ENCODE data around the gene IFNK.
A peak's percentile ranks its signal among the peaks of the same experiment; 100 is the strongest.

The IFNK gene

DNA sequence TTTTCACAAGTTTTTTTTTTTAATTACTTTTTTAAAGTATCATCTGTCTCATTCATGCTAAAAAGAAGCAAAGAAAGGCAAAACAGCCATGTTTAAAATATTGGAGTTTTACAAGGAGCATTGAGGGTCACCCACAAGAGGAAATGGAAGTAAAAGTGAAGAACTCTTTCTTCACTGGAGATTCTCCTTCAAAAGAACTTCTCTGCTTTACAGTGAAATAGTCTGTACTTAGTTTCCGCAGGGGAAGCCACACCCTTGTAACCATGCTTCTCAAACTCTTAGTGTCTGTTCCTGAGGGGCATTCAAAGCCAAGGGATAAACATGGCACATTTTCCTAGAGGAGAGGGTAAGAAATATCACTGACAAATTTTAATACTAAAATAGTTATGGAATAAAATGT lies 40.6 kb downstream of the IFNK start:
- Histone ChIP-seq H3K36me3 (peaks cover 68% of the 10 kb centered on the region), H3K9me3 (no peaks in the 10 kb centered on the region)
- TF ChIP-seq CTCF (IDR thresholded peaks at IDR 0.05) = no peak

DNA sequence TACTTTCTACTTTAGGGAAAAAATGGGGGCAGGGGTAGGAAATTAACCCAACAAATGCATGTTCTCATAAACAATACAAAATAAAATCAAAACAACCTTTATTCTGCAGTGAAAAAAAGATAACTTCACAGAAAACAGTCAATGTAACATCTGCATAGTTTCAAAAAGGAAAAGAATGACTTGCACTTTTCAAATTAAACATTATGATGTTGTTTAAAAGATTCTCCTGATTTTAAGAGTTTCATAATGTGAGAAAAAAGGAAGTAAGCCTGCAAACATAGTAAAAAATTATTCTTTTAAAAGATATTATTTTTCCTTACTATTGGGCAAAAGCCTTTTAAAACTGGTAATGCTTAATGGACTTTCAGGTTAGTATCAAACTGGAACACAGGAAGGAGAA lies 41.6 kb downstream of the IFNK start:
- peaks cover 3 to 6% of the 10 kb centered on the region in 2 experiments for H3K4me1 ChIP-seq (ENCODE audit: control insufficient read depth in 1 of 2, insufficient read depth in 1 of 2, low read depth in 1 of 2, low read length in 1 of 2)
- TF ChIP-seq CTCF (IDR thresholded peaks at IDR 0.05) = no peak
- H3K4me3 ChIP-seq (ENCODE audit: low read depth in 1 of 2, low read length in 1 of 2) = no peak overlapping the region
- H3K27ac ChIP-seq = peak overlapping the region; percentile 15
- no peaks in the 10 kb centered on the region for H3K27me3 ChIP-seq
- peaks cover 58% of the 10 kb centered on the region for H3K36me3 ChIP-seq
- no peaks in the 10 kb centered on the region for H3K9me3 ChIP-seq

More for the DNA sequence above, 40.6 kb downstream of the IFNK start:
- peaks cover 2 to 6% of the 10 kb centered on the region in 2 experiments for H3K4me1 ChIP-seq (ENCODE audit: control insufficient read depth in 1 of 2, insufficient read depth in 1 of 2, low read depth in 1 of 2, low read length in 1 of 2)
- no peak overlapping the region for H3K4me3 ChIP-seq (ENCODE audit: low read depth in 1 of 2, low read length in 1 of 2)
- H3K27ac ChIP-seq = peak overlapping the region; percentile 35
- no peaks in the 10 kb centered on the region for H3K27me3 ChIP-seq

DNA sequence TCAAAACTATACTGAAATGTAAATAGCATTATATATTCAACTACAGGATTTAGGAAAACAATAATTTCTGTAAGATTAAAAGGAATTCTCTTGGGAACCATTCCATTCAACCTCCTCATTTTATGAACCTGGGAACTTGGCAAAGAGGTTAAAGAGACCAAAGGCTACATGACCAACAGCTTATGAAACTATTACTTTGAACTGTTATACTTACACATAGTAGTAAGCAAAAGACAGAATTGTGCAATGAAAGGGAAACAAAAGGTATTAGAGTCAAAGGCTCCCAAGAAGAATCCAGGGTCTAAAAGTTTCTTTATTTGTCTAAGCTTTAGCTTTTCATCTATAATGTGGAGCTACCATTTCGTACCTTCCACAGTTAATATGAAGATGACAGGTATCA lies 42.0 kb downstream of the IFNK start:
- Histone ChIP-seq H3K4me3 (ENCODE audit: low read depth in 1 of 2, low read length in 1 of 2) (no peak overlapping the region), H3K9me3 (no peaks in the 10 kb centered on the region), H3K4me1 (ENCODE audit: control insufficient read depth in 1 of 2, insufficient read depth in 1 of 2, low read depth in 1 of 2, low read length in 1 of 2) (peaks cover 7 to 10% of the 10 kb centered on the region in 2 experiments), H3K36me3 (peaks cover 54% of the 10 kb centered on the region), H3K27ac (no peak overlapping the region), H3K27me3 (no peaks in the 10 kb centered on the region)
- no peak for TF ChIP-seq CTCF (IDR thresholded peaks at IDR 0.05)

GRCh38 chr9:27569406-27569805 lies 45.3 kb downstream of the IFNK start:
- H3K27ac ChIP-seq = peak overlapping the region; percentile 29
- TF ChIP-seq CTCF (IDR thresholded peaks at IDR 0.05) = no peak
- H3K4me1 ChIP-seq (ENCODE audit: control insufficient read depth in 1 of 2, insufficient read depth in 1 of 2, low read depth in 1 of 2, low read length in 1 of 2) = peaks cover 27 to 29% of the 10 kb centered on the region in 2 experiments
- peaks cover 27% of the 10 kb centered on the region for H3K36me3 ChIP-seq
- H3K27me3 ChIP-seq = no peaks in the 10 kb centered on the region
- no peak overlapping the region for H3K4me3 ChIP-seq (ENCODE audit: low read depth in 1 of 2, low read length in 1 of 2)
- no peaks in the 10 kb centered on the region for H3K9me3 ChIP-seq

DNA sequence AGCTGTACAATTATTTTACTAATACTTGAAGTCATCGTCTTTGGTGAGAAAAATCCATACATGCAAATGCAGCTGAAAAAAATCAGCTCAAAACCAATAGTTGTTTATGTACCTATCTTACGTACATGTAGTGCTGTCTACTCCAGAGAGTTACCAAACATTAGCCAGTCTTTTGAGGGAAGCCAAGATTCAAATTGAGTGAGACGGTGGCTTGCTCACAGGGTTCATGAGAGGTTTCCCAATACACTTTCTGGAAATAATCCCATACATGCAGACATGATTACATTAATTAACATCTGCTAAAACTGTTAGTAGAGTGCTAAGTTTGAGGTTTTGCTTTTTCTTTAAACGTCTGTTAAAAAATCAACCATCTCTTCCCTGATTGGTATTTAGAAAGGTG lies 46.9 kb downstream of the IFNK start:
- Histone ChIP-seq H3K4me1 (ENCODE audit: control insufficient read depth in 1 of 2, insufficient read depth in 1 of 2, low read depth in 1 of 2, low read length in 1 of 2) (peaks cover 26 to 27% of the 10 kb centered on the region in 2 experiments), H3K27me3 (no peaks in the 10 kb centered on the region), H3K27ac (peak overlapping the region; percentile 99), H3K36me3 (peaks cover 11% of the 10 kb centered on the region), H3K9me3 (no peaks in the 10 kb centered on the region), H3K4me3 (ENCODE audit: low read depth in 1 of 2, low read length in 1 of 2) (peak overlapping the region; percentile 74 to 78)
- TF ChIP-seq CTCF (IDR thresholded peaks at IDR 0.05) = no peak

GRCh38 chr9:27572061-27572460 lies 48.0 kb downstream of the IFNK start:
- H3K27ac ChIP-seq = peak overlapping the region; percentile 99
- no peak for TF ChIP-seq CTCF (IDR thresholded peaks at IDR 0.05)
- H3K4me1 ChIP-seq (ENCODE audit: control insufficient read depth in 1 of 2, insufficient read depth in 1 of 2, low read depth in 1 of 2, low read length in 1 of 2) = peaks cover 26 to 27% of the 10 kb centered on the region in 2 experiments
- peaks cover under 1% of the 10 kb centered on the region for H3K36me3 ChIP-seq
- H3K27me3 ChIP-seq = no peaks in the 10 kb centered on the region
- no peaks in the 10 kb centered on the region for H3K9me3 ChIP-seq
- H3K4me3 ChIP-seq (ENCODE audit: low read depth in 1 of 2, low read length in 1 of 2) = peak overlapping the region; percentile 74 to 78
